Glutamatergic neuron (in vitro differentiated cells): ENCODE results near the gene ZNF91. TPM values are rescaled to one million over a fixed set of nuclear protein-coding genes. Genes with fewer than 3 reads are reported as not detected.

Experiments used
- DNase-seq: peaks from one replicate; pipeline ENCODE4 v3.0.0; 2022
- H3K27ac Mint-ChIP-seq: one replicate; pipeline ENCODE4 v1.8.0; 2020; ENCODE audit warnings: mild to moderate bottlenecking, mixed read lengths, inconsistent platforms; ENCODE audit not compliant: unreplicated experiment
- H3K27me3 Mint-ChIP-seq: one replicate; pipeline ENCODE4 v1.8.0; 2020; ENCODE audit warnings: mild to moderate bottlenecking, moderate library complexity, mixed read lengths, inconsistent platforms; ENCODE audit not compliant: unreplicated experiment
- H3K36me3 Mint-ChIP-seq: one replicate; pipeline ENCODE4 v1.8.0; 2020; ENCODE audit warnings: mild to moderate bottlenecking, mixed read lengths, inconsistent platforms; ENCODE audit not compliant: unreplicated experiment
- H3K4me1 Mint-ChIP-seq: one replicate; pipeline ENCODE4 v1.8.0; 2020; ENCODE audit warnings: mild to moderate bottlenecking, low read depth, mixed read lengths, inconsistent platforms; ENCODE audit not compliant: unreplicated experiment
- H3K4me3 Mint-ChIP-seq: one replicate; pipeline ENCODE4 v1.8.0; 2020; ENCODE audit warnings: mild to moderate bottlenecking, mixed read lengths, inconsistent platforms; ENCODE audit not compliant: unreplicated experiment
- H3K9me3 Mint-ChIP-seq: one replicate; pipeline ENCODE4 v1.8.0; 2020; ENCODE audit warnings: mild to moderate bottlenecking, moderate library complexity, mixed read lengths, inconsistent platforms; ENCODE audit not compliant: unreplicated experiment
- total RNA-seq: library from RNA; stranded (reverse); fragmentation: NEBNext Ultra II Directional; extraction: Animal tissue kit (Norgen Biotek cat#: 25700); gene quantifications from one replicate; pipeline ENCODE4 v1.2.1, GENCODE V29; 2021; ENCODE audit not compliant: unreplicated experiment
- TF ChIP-seq, protein P1 (sequence below): fragments of 200-600 bp; sonication (generic); IDR thresholded peaks from one replicate; pipeline ENCODE4 v1.5.0; 2021; ENCODE audit not compliant: partially characterized antibody, unreplicated experiment

Gene ZNF91
- total RNA-seq, 1 donor from 2014 or later: 160 TPM

DNA sequence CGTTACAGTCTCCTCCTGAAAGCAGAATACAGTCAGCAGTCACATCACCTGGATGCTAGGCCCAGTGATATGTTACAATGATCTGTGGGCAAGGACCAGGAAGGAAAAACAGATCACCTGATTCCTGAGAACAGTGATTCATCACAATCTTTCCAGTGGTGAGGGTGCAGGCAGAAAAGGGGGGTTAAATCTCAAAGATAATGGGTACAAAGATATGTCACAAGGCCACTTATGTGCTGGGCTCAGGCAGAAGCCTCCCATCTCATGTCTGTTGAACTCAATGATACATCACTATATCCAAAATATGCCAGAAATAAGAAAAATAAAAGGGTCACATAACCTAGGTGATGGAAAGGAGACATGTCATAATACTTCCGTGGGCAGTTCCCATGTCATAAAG, 10.8 kb upstream of the ZNF91 start:
- Mint-ChIP-seq H3K9me3 (peaks cover 8% of the 10 kb centered on the region), H3K27me3 (peaks cover 11% of the 10 kb centered on the region), H3K27ac (no peak overlapping the region), H3K36me3 (peaks cover 14% of the 10 kb centered on the region), H3K4me1 (peaks cover 5% of the 10 kb centered on the region), H3K4me3 (no peak overlapping the region)
- no peak for DNase-seq
- TF ChIP-seq, protein P1, sequence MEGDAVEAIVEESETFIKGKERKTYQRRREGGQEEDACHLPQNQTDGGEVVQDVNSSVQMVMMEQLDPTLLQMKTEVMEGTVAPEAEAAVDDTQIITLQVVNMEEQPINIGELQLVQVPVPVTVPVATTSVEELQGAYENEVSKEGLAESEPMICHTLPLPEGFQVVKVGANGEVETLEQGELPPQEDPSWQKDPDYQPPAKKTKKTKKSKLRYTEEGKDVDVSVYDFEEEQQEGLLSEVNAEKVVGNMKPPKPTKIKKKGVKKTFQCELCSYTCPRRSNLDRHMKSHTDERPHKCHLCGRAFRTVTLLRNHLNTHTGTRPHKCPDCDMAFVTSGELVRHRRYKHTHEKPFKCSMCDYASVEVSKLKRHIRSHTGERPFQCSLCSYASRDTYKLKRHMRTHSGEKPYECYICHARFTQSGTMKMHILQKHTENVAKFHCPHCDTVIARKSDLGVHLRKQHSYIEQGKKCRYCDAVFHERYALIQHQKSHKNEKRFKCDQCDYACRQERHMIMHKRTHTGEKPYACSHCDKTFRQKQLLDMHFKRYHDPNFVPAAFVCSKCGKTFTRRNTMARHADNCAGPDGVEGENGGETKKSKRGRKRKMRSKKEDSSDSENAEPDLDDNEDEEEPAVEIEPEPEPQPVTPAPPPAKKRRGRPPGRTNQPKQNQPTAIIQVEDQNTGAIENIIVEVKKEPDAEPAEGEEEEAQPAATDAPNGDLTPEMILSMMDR: no peak

DNA sequence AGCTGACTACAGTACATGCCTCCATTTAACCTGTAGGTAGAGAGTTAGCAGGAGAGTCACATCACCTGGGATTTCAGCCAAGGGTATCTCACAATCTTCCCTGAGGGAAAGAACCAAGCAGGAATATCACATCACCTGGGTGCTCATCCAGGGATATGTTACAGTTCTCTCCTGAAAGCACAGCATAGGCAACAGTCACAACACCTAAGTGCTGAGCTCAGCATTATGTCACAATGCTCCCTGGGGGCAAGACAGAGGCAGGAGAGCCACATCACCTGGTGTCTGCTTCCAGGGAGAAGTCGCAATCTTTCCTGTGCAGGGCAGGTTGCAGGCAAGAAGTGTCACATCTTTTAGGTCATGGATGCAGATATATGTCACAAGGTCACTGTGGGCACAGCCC, 9.4 kb upstream of the ZNF91 start:
- TF ChIP-seq, protein P1: no peak
- Mint-ChIP-seq H3K9me3 (peaks cover 7% of the 10 kb centered on the region), H3K4me1 (peaks cover 4% of the 10 kb centered on the region), H3K4me3 (no peak overlapping the region), H3K27ac (no peak overlapping the region), H3K27me3 (peaks cover 11% of the 10 kb centered on the region), H3K36me3 (peaks cover 14% of the 10 kb centered on the region)
- DNase-seq: no peak

DNA sequence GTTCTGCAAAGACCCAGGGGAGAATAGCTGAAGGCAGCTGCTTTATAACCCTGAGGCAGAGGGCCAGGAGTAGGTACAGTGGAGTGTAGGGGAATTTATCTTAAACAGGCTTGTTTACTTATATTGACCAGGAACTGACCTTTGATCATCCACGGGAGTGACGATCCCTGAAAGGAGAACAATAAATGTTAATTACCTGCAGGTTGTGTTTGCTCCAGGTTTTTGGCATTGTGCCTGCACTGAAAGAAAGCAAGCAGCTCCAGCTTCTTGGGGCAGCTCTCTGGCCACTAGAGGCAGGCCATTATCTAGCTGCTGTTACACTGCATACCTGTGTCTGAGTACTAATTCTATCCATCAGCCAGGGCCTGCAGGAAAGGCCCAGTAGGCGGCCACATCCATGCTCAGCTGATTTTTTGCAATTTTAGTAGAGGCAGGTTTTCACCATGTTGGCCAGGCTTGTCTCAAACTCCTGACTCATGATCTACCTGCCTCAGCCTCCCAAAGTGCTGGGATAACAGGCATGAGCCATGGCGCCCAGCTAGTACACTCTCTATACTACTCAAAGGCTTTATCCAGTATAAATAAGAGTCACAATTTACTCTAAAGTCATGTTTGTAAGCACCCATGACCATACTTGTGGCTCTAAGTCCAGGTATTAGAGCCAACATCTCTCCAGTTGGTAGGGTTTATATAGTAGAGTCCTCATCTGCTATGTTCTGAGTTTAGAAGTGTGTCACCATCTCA, 8.5 kb upstream of the ZNF91 start:
- TF ChIP-seq, protein P1: no peak
- Mint-ChIP-seq H3K36me3 (peaks cover 23% of the 10 kb centered on the region), H3K9me3 (peaks cover 6% of the 10 kb centered on the region), H3K27ac (no peak overlapping the region), H3K4me1 (no peaks in the 10 kb centered on the region), H3K27me3 (peaks cover 7% of the 10 kb centered on the region), H3K4me3 (no peak overlapping the region)
- no peak for DNase-seq

DNA sequence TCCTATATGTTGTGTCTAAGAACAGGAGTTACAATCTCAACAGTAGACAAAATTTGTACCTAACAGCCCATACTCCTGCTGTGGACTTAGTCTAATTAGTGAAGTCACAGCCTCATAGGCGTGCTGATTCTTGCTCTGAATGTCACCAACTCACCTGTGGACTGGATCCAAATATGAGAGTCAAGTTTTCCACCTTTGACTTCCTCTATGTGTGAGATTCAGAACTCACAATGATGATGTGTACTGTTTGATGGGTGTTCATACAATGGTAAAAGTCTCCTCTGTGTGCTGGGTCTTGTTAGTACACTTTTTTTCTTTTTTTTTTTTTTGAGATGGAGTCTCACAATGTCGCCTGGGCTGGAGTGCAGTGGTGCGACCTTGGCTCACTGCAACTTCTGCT, 7.8 kb upstream of the ZNF91 start:
- H3K27ac Mint-ChIP-seq: no peak overlapping the region
- DNase-seq: no peak
- H3K36me3 Mint-ChIP-seq: peaks cover 23% of the 10 kb centered on the region
- TF ChIP-seq, protein P1: no peak
- H3K27me3 Mint-ChIP-seq: peaks cover 5% of the 10 kb centered on the region
- H3K4me1 Mint-ChIP-seq: no peaks in the 10 kb centered on the region
- no peak overlapping the region for H3K4me3 Mint-ChIP-seq
- peaks cover 5% of the 10 kb centered on the region for H3K9me3 Mint-ChIP-seq

DNA sequence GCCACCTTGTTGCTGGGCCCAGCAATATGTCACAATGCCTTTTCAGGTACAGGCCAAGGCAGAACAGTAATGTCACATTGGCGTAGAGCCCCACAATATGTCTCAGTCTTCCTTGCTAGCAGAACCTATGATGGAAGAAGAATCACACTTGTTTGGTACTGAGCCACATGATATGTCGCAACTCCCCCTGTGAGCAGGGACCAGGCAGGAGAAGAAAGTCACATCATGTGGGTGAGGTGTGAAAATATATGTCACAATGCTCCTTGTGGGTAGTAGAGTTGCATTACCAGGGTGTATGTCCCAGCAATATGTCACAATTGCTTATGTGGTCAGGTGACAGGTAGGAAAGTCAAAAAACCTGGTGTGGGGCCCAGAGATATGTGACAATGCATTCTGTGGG, 7.1 kb upstream of the ZNF91 start:
- Mint-ChIP-seq H3K27ac (no peak overlapping the region), H3K4me3 (no peak overlapping the region), H3K36me3 (peaks cover 18% of the 10 kb centered on the region), H3K9me3 (peaks cover 5% of the 10 kb centered on the region), H3K4me1 (no peaks in the 10 kb centered on the region), H3K27me3 (peaks cover 5% of the 10 kb centered on the region)
- TF ChIP-seq, protein P1: no peak
- DNase-seq: no peak
